ENCODE measurements around the gene OR52A5.
"Not testable (repeated sequence)": the region's sequence is repeated elsewhere in the genome, so short reads cannot be mapped to it uniquely, and the experiment has no call there.

OR52A5 gene

GRCh38 chr11:5137996-5138395 lies at the start of gene OR52A5:
Gene OR52A5 (minus strand): TSS chr11:5138356. CDS start chr11:5132642, 5,714 bp downstream.
- DNase-seq, result no peak

- DNase-seq, result no peak
Measured at GRCh38 chr11:5178046-5178837, 40.1 kb upstream of the OR52A5 start.

- no peak for DNase-seq
Measured at GRCh38 chr11:5174934-5175333, 36.8 kb upstream of the OR52A5 start.

GRCh38 chr11:5171856-5172255 lies 33.7 kb upstream of the OR52A5 start:
- DNase-seq, result no peak

GRCh38 chr11:5165898-5166297 lies 27.7 kb upstream of the OR52A5 start:
- DNase-seq, result not testable (repeated sequence)

GRCh38 chr11:5164807-5165206 lies 26.7 kb upstream of the OR52A5 start:
- DNase-seq, result not testable (repeated sequence)

GRCh38 chr11:5161045-5161444 lies 22.9 kb upstream of the OR52A5 start:
- DNase-seq, result not testable (repeated sequence)

- not testable (repeated sequence) for DNase-seq
Measured at GRCh38 chr11:5160217-5160616, 22.1 kb upstream of the OR52A5 start.

GRCh38 chr11:5159806-5160205 lies 21.6 kb upstream of the OR52A5 start:
- DNase-seq, result no peak

- no peak for DNase-seq
Measured at GRCh38 chr11:5154657-5155056, 16.5 kb upstream of the OR52A5 start, which contains the start of gene OR52A1. Gene OR52A1 (minus strand): TSS chr11:5154757. CDS start chr11:5152369, 2,388 bp downstream.

GRCh38 chr11:5153574-5154431 lies 15.6 kb upstream of the OR52A5 start:
- DNase-seq, result no peak

GRCh38 chr11:5151713-5152153 lies 13.6 kb upstream of the OR52A5 start:
- no peak for DNase-seq

GRCh38 chr11:5144206-5144605 lies 6.0 kb upstream of the OR52A5 start:
- DNase-seq, result not testable (repeated sequence)

- DNase-seq, result no peak
Measured at GRCh38 chr11:5137014-5137413, 1.1 kb downstream of the OR52A5 start.

- DNase-seq, result no peak
Measured at GRCh38 chr11:5136261-5136660, 1.9 kb downstream of the OR52A5 start.

- DNase-seq, result no peak
Measured at GRCh38 chr11:5131584-5132335, 6.4 kb downstream of the OR52A5 start.

- DNase-seq, result no peak
Measured at GRCh38 chr11:5129457-5129877, 8.7 kb downstream of the OR52A5 start.

- DNase-seq, result no peak
Measured at GRCh38 chr11:5124891-5125620, 13.1 kb downstream of the OR52A5 start.

- DNase-seq, result peak; percentile 63 to 75
Measured at GRCh38 chr11:5123802-5124521, 14.2 kb downstream of the OR52A5 start.

- no peak for DNase-seq
Measured at GRCh38 chr11:5118893-5119292, 19.3 kb downstream of the OR52A5 start.

- no peak for DNase-seq
Measured at GRCh38 chr11:5117588-5117987, 20.6 kb downstream of the OR52A5 start.

All from NCI-H524 (cell line).